ENCODE results near the gene PDE8A.

PDE8A gene

GRCh38 chr15:85036716-85037115 is 55.1 kb downstream of the PDE8A start:
- no peak for DNase-seq

GRCh38 chr15:85037641-85038040 is 56.0 kb downstream of the PDE8A start:
- DNase-seq: no peak

GRCh38 chr15:85041230-85041629 is 59.6 kb downstream of the PDE8A start:
- DNase-seq: no peak

GRCh38 chr15:85044251-85044853 is 62.7 kb downstream of the PDE8A start:
- peak; percentile 56 for DNase-seq

- DNase-seq: no peak
Measured at GRCh38 chr15:85044894-85045293, 63.2 kb downstream of the PDE8A start.

GRCh38 chr15:85045615-85046014 is 64.0 kb downstream of the PDE8A start:
- no peak for DNase-seq

GRCh38 chr15:85047271-85047948 is 65.8 kb downstream of the PDE8A start:
- peak; percentile 8 for DNase-seq

- no peak for DNase-seq
Measured at GRCh38 chr15:85048430-85048829, 66.8 kb downstream of the PDE8A start.

GRCh38 chr15:85049805-85050204 is 68.1 kb downstream of the PDE8A start:
- no peak for DNase-seq

- no peak for DNase-seq
Measured at GRCh38 chr15:85059734-85060133, 78.1 kb downstream of the PDE8A start.

GRCh38 chr15:85062560-85062959 is 80.9 kb downstream of the PDE8A start:
- DNase-seq: no peak

GRCh38 chr15:85063088-85063487 is 81.4 kb downstream of the PDE8A start:
- DNase-seq: no peak

- DNase-seq: no peak
Measured at GRCh38 chr15:85063522-85064079, 81.9 kb downstream of the PDE8A start.

- DNase-seq: no peak
Measured at GRCh38 chr15:85064710-85065109, 83.1 kb downstream of the PDE8A start.

GRCh38 chr15:85071061-85071460 is 89.4 kb downstream of the PDE8A start:
- no peak for DNase-seq

- DNase-seq: no peak
Measured at GRCh38 chr15:85071504-85071903, 89.8 kb downstream of the PDE8A start.

- no peak for DNase-seq
Measured at GRCh38 chr15:85072917-85073316, 91.3 kb downstream of the PDE8A start.

- no peak for DNase-seq
Measured at GRCh38 chr15:85073556-85074194, 92.0 kb downstream of the PDE8A start.

GRCh38 chr15:85086855-85087254 is 105.2 kb downstream of the PDE8A start:
- DNase-seq: no peak

- no peak for DNase-seq
Measured at GRCh38 chr15:85088300-85088699, 106.6 kb downstream of the PDE8A start.

- DNase-seq: no peak
Measured at GRCh38 chr15:85089929-85090597, 108.4 kb downstream of the PDE8A start.

- no peak for DNase-seq
Measured at GRCh38 chr15:85091990-85092389, 110.3 kb downstream of the PDE8A start.

GRCh38 chr15:85094685-85095084 is 113.0 kb downstream of the PDE8A start:
- DNase-seq: no peak

All from CD4-positive, alpha-beta T cell treated with Interleukin-17A for 4 hours (primary cell).